ENCODE data around the gene HERPUD1. TPM values are rescaled to one million over a fixed set of nuclear protein-coding genes. Genes with fewer than 3 reads are reported as not detected.

Gene HERPUD1
- total and polyA plus RNA-seq, 2 of the 8 experiments (the other 6 are each of a cell fraction or from before 2014, with no cell fraction given), result 23.3 to 34.7 TPM

GRCh38 chr16:56891685-56892084, 40.3 kb upstream of the HERPUD1 start (continued):
- TF ChIP-seq, protein P1, sequence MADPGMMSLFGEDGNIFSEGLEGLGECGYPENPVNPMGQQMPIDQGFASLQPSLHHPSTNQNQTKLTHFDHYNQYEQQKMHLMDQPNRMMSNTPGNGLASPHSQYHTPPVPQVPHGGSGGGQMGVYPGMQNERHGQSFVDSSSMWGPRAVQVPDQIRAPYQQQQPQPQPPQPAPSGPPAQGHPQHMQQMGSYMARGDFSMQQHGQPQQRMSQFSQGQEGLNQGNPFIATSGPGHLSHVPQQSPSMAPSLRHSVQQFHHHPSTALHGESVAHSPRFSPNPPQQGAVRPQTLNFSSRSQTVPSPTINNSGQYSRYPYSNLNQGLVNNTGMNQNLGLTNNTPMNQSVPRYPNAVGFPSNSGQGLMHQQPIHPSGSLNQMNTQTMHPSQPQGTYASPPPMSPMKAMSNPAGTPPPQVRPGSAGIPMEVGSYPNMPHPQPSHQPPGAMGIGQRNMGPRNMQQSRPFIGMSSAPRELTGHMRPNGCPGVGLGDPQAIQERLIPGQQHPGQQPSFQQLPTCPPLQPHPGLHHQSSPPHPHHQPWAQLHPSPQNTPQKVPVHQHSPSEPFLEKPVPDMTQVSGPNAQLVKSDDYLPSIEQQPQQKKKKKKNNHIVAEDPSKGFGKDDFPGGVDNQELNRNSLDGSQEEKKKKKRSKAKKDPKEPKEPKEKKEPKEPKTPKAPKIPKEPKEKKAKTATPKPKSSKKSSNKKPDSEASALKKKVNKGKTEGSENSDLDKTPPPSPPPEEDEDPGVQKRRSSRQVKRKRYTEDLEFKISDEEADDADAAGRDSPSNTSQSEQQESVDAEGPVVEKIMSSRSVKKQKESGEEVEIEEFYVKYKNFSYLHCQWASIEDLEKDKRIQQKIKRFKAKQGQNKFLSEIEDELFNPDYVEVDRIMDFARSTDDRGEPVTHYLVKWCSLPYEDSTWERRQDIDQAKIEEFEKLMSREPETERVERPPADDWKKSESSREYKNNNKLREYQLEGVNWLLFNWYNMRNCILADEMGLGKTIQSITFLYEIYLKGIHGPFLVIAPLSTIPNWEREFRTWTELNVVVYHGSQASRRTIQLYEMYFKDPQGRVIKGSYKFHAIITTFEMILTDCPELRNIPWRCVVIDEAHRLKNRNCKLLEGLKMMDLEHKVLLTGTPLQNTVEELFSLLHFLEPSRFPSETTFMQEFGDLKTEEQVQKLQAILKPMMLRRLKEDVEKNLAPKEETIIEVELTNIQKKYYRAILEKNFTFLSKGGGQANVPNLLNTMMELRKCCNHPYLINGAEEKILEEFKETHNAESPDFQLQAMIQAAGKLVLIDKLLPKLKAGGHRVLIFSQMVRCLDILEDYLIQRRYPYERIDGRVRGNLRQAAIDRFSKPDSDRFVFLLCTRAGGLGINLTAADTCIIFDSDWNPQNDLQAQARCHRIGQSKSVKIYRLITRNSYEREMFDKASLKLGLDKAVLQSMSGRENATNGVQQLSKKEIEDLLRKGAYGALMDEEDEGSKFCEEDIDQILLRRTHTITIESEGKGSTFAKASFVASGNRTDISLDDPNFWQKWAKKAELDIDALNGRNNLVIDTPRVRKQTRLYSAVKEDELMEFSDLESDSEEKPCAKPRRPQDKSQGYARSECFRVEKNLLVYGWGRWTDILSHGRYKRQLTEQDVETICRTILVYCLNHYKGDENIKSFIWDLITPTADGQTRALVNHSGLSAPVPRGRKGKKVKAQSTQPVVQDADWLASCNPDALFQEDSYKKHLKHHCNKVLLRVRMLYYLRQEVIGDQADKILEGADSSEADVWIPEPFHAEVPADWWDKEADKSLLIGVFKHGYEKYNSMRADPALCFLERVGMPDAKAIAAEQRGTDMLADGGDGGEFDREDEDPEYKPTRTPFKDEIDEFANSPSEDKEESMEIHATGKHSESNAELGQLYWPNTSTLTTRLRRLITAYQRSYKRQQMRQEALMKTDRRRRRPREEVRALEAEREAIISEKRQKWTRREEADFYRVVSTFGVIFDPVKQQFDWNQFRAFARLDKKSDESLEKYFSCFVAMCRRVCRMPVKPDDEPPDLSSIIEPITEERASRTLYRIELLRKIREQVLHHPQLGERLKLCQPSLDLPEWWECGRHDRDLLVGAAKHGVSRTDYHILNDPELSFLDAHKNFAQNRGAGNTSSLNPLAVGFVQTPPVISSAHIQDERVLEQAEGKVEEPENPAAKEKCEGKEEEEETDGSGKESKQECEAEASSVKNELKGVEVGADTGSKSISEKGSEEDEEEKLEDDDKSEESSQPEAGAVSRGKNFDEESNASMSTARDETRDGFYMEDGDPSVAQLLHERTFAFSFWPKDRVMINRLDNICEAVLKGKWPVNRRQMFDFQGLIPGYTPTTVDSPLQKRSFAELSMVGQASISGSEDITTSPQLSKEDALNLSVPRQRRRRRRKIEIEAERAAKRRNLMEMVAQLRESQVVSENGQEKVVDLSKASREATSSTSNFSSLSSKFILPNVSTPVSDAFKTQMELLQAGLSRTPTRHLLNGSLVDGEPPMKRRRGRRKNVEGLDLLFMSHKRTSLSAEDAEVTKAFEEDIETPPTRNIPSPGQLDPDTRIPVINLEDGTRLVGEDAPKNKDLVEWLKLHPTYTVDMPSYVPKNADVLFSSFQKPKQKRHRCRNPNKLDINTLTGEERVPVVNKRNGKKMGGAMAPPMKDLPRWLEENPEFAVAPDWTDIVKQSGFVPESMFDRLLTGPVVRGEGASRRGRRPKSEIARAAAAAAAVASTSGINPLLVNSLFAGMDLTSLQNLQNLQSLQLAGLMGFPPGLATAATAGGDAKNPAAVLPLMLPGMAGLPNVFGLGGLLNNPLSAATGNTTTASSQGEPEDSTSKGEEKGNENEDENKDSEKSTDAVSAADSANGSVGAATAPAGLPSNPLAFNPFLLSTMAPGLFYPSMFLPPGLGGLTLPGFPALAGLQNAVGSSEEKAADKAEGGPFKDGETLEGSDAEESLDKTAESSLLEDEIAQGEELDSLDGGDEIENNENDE (IDR thresholded peaks at IDR 0.05; ENCODE audit: insufficient replicate concordance, low read length), result no peak
- TF ChIP-seq EZH2 (IDR thresholded peaks at IDR 0.05; ENCODE audit: low read depth, low read length, severe bottlenecking), result no peak
- TF ChIP-seq TBP (IDR thresholded peaks at IDR 0.05; ENCODE audit: low read depth, low read length), result no peak
- TF ChIP-seq CTBP2 (IDR thresholded peaks at IDR 0.05; ENCODE audit: borderline replicate concordance, insufficient read depth, insufficient read length, low read length), result no peak
- TF ChIP-seq TEAD4 (IDR thresholded peaks at IDR 0.05; ENCODE audit: low read depth, low read length), result no peak
- TF ChIP-seq SUZ12 (IDR thresholded peaks at IDR 0.05; ENCODE audit: low read length), result no peak
- TF ChIP-seq CBX5 (IDR thresholded peaks at IDR 0.05; ENCODE audit: low read depth, low read length), result no peak
- no peak for TF ChIP-seq HDAC6 (IDR thresholded peaks at IDR 0.05; ENCODE audit: low read depth, low read length)
- no peak for TF ChIP-seq CHD2 (IDR thresholded peaks at IDR 0.05; ENCODE audit: low read length)
- TF ChIP-seq HDAC2 (IDR thresholded peaks at IDR 0.05; ENCODE audit: borderline replicate concordance in 1 of 2, low read depth in 2 of 2, low read length in 2 of 2), result no peak
- TF ChIP-seq FOSL1 (IDR thresholded peaks at IDR 0.05; ENCODE audit: insufficient read depth, low read depth, low read length), result no peak
- no peak for TF ChIP-seq RFX5 (IDR thresholded peaks at IDR 0.05; ENCODE audit: borderline replicate concordance, low read depth, low read length)
